AG10803 (cell line): ENCODE measurements around the gene PLCH1.
"Not testable (repeated sequence)": the region's sequence is repeated elsewhere in the genome, so short reads cannot be mapped to it uniquely, and the experiment has no call there.

ENCODE experiments used
- DNase-seq: peaks from one replicate; pipeline ENCODE4 v3.0.0; 2010; ENCODE audit warnings: low read depth
- H3K4me3 ChIP-seq: 2 replicates; pipeline ENCODE4 v1.5.1; 2011; ENCODE audit warnings: mild to moderate bottlenecking, low read length, control low read depth
- CTCF ChIP-seq: conservative IDR thresholded peaks from 2 replicates; pipeline ENCODE4 v1.5.1; 2011; ENCODE audit warnings: mild to moderate bottlenecking, low read length, control low read depth, inconsistent platforms

The PLCH1 gene

GRCh38 chr3:155617346-155617925 is 127.4 kb downstream of the PLCH1 start:
- TF ChIP-seq CTCF = no peak
- no peak for DNase-seq
- H3K4me3 ChIP-seq = no peak overlapping the region

GRCh38 chr3:155615141-155615540 is 129.7 kb downstream of the PLCH1 start:
- H3K4me3 ChIP-seq, DNase-seq: not testable (repeated sequence)

GRCh38 chr3:155614410-155614809 is 130.5 kb downstream of the PLCH1 start:
- H3K4me3 ChIP-seq, DNase-seq: not testable (repeated sequence)

- no peak for TF ChIP-seq CTCF
- H3K4me3 ChIP-seq = no peak overlapping the region
- DNase-seq = no peak
These were observed 133.4 kb downstream of the PLCH1 start for GRCh38 chr3:155611456-155611855.

GRCh38 chr3:155609586-155609985 is 135.3 kb downstream of the PLCH1 start:
- TF ChIP-seq CTCF = no peak
- DNase-seq = no peak
- no peak overlapping the region for H3K4me3 ChIP-seq

GRCh38 chr3:155608228-155608920 is 136.5 kb downstream of the PLCH1 start:
- no peak for TF ChIP-seq CTCF
- no peak overlapping the region for H3K4me3 ChIP-seq
- DNase-seq = no peak

GRCh38 chr3:155607761-155608160 is 137.1 kb downstream of the PLCH1 start:
- H3K4me3 ChIP-seq = no peak overlapping the region
- no peak for DNase-seq
- TF ChIP-seq CTCF = no peak

- TF ChIP-seq CTCF = no peak
- H3K4me3 ChIP-seq = no peak overlapping the region
- DNase-seq = no peak
These were observed 139.3 kb downstream of the PLCH1 start for GRCh38 chr3:155605571-155605970.
